Ishikawa (cell line): ENCODE measurements around the gene RIGI.

ENCODE experiments used
- CEBPB ChIP-seq: IDR thresholded peaks from 2 replicates; pipeline ENCODE4 v1.6.1; 2012
- CREB1 ChIP-seq: IDR thresholded peaks from 2 replicates; pipeline ENCODE4 v1.6.1; 2012; ENCODE audit warnings: low read depth
- EP300 ChIP-seq: IDR thresholded peaks from 2 replicates; pipeline ENCODE4 v1.6.1; 2012; ENCODE audit warnings: borderline replicate concordance
- NFIC ChIP-seq: IDR thresholded peaks from 2 replicates; pipeline ENCODE4 v1.6.1; 2012
- RAD21 ChIP-seq: IDR thresholded peaks from 2 replicates; pipeline ENCODE4 v1.6.1; 2012; ENCODE audit warnings: low read depth
- TAF1 ChIP-seq: IDR thresholded peaks from 2 replicates; pipeline ENCODE4 v1.6.1; 2012; ENCODE audit warnings: low read depth, mild to moderate bottlenecking
- TCF12 ChIP-seq: IDR thresholded peaks from 2 replicates; pipeline ENCODE4 v1.6.1; 2012; ENCODE audit warnings: low read depth
- TEAD4 ChIP-seq: IDR thresholded peaks from 2 replicates; pipeline ENCODE4 v1.6.1; 2012
- YY1 ChIP-seq: IDR thresholded peaks from 2 replicates; pipeline ENCODE4 v1.6.1; 2012; ENCODE audit warnings: low read depth
- ZBTB7A ChIP-seq: IDR thresholded peaks from 2 replicates; pipeline ENCODE4 v1.6.1; 2012; ENCODE audit warnings: low read depth
- TF ChIP-seq, protein P1 (sequence below): IDR thresholded peaks from 2 replicates; pipeline ENCODE4 v1.6.1; 2012; ENCODE audit warnings: low read depth, mild to moderate bottlenecking
- TF ChIP-seq, protein P2 (sequence below): IDR thresholded peaks from 2 replicates; pipeline ENCODE4 v1.6.1; 2012

DNA sequence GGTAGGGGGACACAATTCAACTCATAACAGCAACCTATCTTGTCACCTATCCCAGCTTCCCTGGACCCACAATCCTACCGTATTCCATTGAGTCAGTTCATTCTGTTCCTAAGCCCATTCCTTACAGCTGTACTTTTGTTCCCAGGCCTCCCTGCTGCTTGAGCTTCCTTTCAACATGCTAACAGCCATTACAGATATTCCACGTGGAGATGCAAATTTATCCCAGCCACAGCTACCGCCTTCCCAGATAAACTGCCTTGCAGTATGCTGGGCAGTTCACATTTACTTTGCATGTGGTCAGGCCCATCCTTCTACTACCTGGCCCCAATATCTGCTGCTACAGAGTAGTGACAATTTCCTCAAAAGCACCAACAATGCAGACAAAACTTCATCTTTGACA lies 23.0 kb downstream of the RIGI start:
- TF ChIP-seq, protein P1, sequence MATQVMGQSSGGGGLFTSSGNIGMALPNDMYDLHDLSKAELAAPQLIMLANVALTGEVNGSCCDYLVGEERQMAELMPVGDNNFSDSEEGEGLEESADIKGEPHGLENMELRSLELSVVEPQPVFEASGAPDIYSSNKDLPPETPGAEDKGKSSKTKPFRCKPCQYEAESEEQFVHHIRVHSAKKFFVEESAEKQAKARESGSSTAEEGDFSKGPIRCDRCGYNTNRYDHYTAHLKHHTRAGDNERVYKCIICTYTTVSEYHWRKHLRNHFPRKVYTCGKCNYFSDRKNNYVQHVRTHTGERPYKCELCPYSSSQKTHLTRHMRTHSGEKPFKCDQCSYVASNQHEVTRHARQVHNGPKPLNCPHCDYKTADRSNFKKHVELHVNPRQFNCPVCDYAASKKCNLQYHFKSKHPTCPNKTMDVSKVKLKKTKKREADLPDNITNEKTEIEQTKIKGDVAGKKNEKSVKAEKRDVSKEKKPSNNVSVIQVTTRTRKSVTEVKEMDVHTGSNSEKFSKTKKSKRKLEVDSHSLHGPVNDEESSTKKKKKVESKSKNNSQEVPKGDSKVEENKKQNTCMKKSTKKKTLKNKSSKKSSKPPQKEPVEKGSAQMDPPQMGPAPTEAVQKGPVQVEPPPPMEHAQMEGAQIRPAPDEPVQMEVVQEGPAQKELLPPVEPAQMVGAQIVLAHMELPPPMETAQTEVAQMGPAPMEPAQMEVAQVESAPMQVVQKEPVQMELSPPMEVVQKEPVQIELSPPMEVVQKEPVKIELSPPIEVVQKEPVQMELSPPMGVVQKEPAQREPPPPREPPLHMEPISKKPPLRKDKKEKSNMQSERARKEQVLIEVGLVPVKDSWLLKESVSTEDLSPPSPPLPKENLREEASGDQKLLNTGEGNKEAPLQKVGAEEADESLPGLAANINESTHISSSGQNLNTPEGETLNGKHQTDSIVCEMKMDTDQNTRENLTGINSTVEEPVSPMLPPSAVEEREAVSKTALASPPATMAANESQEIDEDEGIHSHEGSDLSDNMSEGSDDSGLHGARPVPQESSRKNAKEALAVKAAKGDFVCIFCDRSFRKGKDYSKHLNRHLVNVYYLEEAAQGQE = no peak
- TF ChIP-seq TCF12 = no peak
- TF ChIP-seq YY1 = no peak
- TF ChIP-seq, protein P2, sequence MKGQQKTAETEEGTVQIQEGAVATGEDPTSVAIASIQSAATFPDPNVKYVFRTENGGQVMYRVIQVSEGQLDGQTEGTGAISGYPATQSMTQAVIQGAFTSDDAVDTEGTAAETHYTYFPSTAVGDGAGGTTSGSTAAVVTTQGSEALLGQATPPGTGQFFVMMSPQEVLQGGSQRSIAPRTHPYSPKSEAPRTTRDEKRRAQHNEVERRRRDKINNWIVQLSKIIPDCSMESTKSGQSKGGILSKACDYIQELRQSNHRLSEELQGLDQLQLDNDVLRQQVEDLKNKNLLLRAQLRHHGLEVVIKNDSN = no peak
- no peak for TF ChIP-seq RAD21
- no peak for TF ChIP-seq NFIC
- no peak for TF ChIP-seq EP300
- TF ChIP-seq CEBPB = no peak
- no peak for TF ChIP-seq CREB1
- TF ChIP-seq TAF1 = no peak
- TF ChIP-seq TEAD4 = no peak
- no peak for TF ChIP-seq ZBTB7A
